Chondrocyte (in vitro differentiated cells): ENCODE measurements around the gene PGAM4. TPM values are rescaled to one million over a fixed set of nuclear protein-coding genes. Genes with fewer than 3 reads are reported as not detected.

Experiments
- DNase-seq: peaks from one replicate; pipeline ENCODE4 v3.0.0; 2021; ENCODE audit warnings: mixed read lengths, low spot score
- H3K27ac Mint-ChIP-seq: one replicate; pipeline ENCODE4 v1.8.0; 2021; ENCODE audit warnings: mild to moderate bottlenecking, moderate library complexity, mixed read lengths; ENCODE audit not compliant: unreplicated experiment
- H3K27me3 Mint-ChIP-seq: 2 replicates; pipeline ENCODE4 v1.8.0; 2021; ENCODE audit warnings: low read depth, mixed read lengths
- H3K36me3 Mint-ChIP-seq: 2 replicates; pipeline ENCODE4 v1.8.0; 2021; ENCODE audit warnings: low read depth, mixed read lengths
- H3K4me1 Mint-ChIP-seq: 2 replicates; pipeline ENCODE4 v1.8.0; 2021; ENCODE audit warnings: low read depth, mild to moderate bottlenecking, mixed read lengths
- H3K4me3 Mint-ChIP-seq: one replicate; pipeline ENCODE4 v1.8.0; 2021; ENCODE audit warnings: mild to moderate bottlenecking, moderate library complexity, mixed read lengths; ENCODE audit not compliant: unreplicated experiment
- H3K9me3 Mint-ChIP-seq: 2 replicates; pipeline ENCODE4 v1.8.0; 2021; ENCODE audit warnings: low read depth, mixed read lengths
- total RNA-seq: library from RNA; stranded (reverse); gene quantifications from 3 replicates; pipeline ENCODE4 v1.2.1, GENCODE V29; 2021
- TF ChIP-seq, protein P1 (sequence below): fragments of 200-600 bp; sonication (generic); IDR thresholded peaks from 2 replicates; pipeline ENCODE4 v1.5.0; 2021; ENCODE audit warnings: antibody characterized with exemption, mild to moderate bottlenecking, moderate library complexity

PGAM4 gene
- total RNA-seq, 1 donor from 2014 or later, result not detected

- TF ChIP-seq, protein P1, sequence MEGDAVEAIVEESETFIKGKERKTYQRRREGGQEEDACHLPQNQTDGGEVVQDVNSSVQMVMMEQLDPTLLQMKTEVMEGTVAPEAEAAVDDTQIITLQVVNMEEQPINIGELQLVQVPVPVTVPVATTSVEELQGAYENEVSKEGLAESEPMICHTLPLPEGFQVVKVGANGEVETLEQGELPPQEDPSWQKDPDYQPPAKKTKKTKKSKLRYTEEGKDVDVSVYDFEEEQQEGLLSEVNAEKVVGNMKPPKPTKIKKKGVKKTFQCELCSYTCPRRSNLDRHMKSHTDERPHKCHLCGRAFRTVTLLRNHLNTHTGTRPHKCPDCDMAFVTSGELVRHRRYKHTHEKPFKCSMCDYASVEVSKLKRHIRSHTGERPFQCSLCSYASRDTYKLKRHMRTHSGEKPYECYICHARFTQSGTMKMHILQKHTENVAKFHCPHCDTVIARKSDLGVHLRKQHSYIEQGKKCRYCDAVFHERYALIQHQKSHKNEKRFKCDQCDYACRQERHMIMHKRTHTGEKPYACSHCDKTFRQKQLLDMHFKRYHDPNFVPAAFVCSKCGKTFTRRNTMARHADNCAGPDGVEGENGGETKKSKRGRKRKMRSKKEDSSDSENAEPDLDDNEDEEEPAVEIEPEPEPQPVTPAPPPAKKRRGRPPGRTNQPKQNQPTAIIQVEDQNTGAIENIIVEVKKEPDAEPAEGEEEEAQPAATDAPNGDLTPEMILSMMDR, result no peak
- no peak overlapping the region for H3K27ac Mint-ChIP-seq
- H3K4me3 Mint-ChIP-seq, result no peak overlapping the region
- no peak for DNase-seq
- H3K9me3 Mint-ChIP-seq, result peaks cover 3% of the 10 kb centered on the region
- H3K36me3 Mint-ChIP-seq, result no peaks in the 10 kb centered on the region
- no peaks in the 10 kb centered on the region for H3K4me1 Mint-ChIP-seq
- no peaks in the 10 kb centered on the region for H3K27me3 Mint-ChIP-seq
These were observed 50.9 kb downstream of the PGAM4 start for GRCh38 chrX:77918568-77918967.

Other genes starting within 250 kb of the PGAM4 start
- 81.9 to 186 TPM (median 94.7 TPM) in 3 replicates for gene ATRX, start 183.4 kb downstream of the PGAM4 start, total RNA-seq
- 66.6 to 80.8 TPM (median 74.8 TPM) in 3 replicates for gene MAGT1, start 74.2 kb downstream of the PGAM4 start, total RNA-seq
- 142 to 192 TPM (median 154 TPM) in 3 replicates for gene COX7B, start 70.2 kb downstream of the PGAM4 start, total RNA-seq
- gene ATP7A, start 58.9 kb downstream of the PGAM4 start, total RNA-seq, result 11.6 to 14.9 TPM (median 12.1 TPM) in 3 replicates
- 222 to 362 TPM (median 352 TPM) in 3 replicates for gene PGK1, start 134.6 kb upstream of the PGAM4 start, total RNA-seq
- gene TAF9B, start 170.0 kb upstream of the PGAM4 start, total RNA-seq, result 12.4 to 18.1 TPM (median 12.9 TPM) in 3 replicates